Colonic mucosa (tissue), 4 donors: ENCODE data around the gene LINS1. TPM values are rescaled to one million over a fixed set of nuclear protein-coding genes. Genes with fewer than 3 reads are reported as not detected.
A peak's percentile ranks its signal among the peaks of the same experiment; 100 is the strongest.

Experiments used
- DNase-seq: peaks from one replicate; pipeline ENCODE4 v3.0.0-alpha.2; 2020
- H3K27ac ChIP-seq: fragments of 200-600 bp; one replicate; pipeline ENCODE4 v1.8.0; 2021
- H3K27me3 ChIP-seq: fragments of 200-600 bp; one replicate; pipeline ENCODE4 v1.8.0; 2021
- H3K36me3 ChIP-seq: fragments of 200-600 bp; one replicate; pipeline ENCODE4 v1.8.0; 2021
- H3K4me1 ChIP-seq: fragments of 200-600 bp; one replicate; pipeline ENCODE4 v1.8.0; 2021; ENCODE audit warnings: mild to moderate bottlenecking
- H3K4me3 ChIP-seq: fragments of 200-600 bp; one replicate; pipeline ENCODE4 v1.8.0; 2021
- H3K9ac ChIP-seq, 2 donors: one replicate each; pipeline ENCODE4 v1.7.0; 2013; ENCODE audit warnings: control low read depth in 2 of 2, low read depth in 2 of 2, low read length in 2 of 2
- H3K9me3 ChIP-seq: fragments of 200-600 bp; one replicate; pipeline ENCODE4 v1.8.0; 2021
- intact Hi-C: fragments of 100-400 bp; cut with DNase I; formaldehyde crosslinking; loops from one replicate; pipeline ENCODE4 v1.14.1; 2022
- total RNA-seq, 2 donors: library from RNA; stranded (reverse); fragmentation: NEBNext Ultra II Directional in 1 of 2; extraction: Animal tissue kit (Norgen Biotek cat#: 25700) in 1 of 2; gene quantifications; one replicate each; pipeline ENCODE4 v1.2.1, GENCODE V29; 2021
- TF ChIP-seq, protein P1 (sequence below): fragments of 200-600 bp; IDR thresholded peaks from one replicate; pipeline ENCODE4 v1.8.0; 2022; ENCODE audit warnings: antibody characterized with exemption, mild to moderate bottlenecking
- donor health status: healthy.
- donor health status: DM: no; HTN: no; CAD: no.
- donor health status: DM: no; HTN: no; CAD: no.

LINS1 gene
- total RNA-seq, 2 donors from 2014 or later = 12.6 to 14.4 TPM

DNA sequence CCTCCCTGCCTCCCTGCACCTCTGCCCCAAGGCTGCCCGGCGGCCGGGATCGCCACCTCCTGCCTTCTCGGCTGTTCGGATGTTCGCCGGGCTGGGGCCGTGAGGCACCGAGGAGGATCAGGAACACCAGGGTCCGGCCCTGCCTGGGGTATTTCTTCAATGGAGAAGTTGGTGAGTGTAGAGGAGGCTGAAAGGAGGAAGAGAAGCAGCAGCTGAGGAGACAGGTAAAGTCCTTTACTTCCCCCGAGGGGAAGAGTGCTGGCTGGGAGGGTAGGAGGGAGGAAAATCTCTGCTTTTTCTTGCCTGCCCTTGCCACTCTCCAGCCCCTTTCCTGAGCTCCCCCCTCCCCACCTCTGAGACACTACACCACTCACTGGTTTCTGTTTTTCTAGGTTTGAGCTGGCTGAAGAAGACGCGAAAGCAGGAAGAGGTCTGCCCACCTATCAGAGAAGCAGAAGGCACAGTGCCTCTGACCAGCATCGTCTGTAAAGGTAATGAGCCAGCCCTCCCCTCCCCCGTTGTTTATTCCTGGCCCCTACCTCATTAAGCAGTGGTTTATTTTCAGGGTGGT lies 924 bp upstream of the LINS1 start:
- H3K36me3 ChIP-seq = no peaks in the 10 kb centered on the region
- H3K9ac ChIP-seq = peak overlapping the region; percentile 91 to 93
- peak overlapping the region; percentile 85 for H3K27ac ChIP-seq
- peak; percentile 42 for DNase-seq
- TF ChIP-seq, protein P1, sequence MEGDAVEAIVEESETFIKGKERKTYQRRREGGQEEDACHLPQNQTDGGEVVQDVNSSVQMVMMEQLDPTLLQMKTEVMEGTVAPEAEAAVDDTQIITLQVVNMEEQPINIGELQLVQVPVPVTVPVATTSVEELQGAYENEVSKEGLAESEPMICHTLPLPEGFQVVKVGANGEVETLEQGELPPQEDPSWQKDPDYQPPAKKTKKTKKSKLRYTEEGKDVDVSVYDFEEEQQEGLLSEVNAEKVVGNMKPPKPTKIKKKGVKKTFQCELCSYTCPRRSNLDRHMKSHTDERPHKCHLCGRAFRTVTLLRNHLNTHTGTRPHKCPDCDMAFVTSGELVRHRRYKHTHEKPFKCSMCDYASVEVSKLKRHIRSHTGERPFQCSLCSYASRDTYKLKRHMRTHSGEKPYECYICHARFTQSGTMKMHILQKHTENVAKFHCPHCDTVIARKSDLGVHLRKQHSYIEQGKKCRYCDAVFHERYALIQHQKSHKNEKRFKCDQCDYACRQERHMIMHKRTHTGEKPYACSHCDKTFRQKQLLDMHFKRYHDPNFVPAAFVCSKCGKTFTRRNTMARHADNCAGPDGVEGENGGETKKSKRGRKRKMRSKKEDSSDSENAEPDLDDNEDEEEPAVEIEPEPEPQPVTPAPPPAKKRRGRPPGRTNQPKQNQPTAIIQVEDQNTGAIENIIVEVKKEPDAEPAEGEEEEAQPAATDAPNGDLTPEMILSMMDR = no peak
- no peaks in the 10 kb centered on the region for H3K9me3 ChIP-seq
- peak overlapping the region; percentile 98 for H3K4me3 ChIP-seq
- H3K27me3 ChIP-seq = no peaks in the 10 kb centered on the region
- intact Hi-C loops = no loop called here
- H3K4me1 ChIP-seq = peaks cover 15% of the 10 kb centered on the region

DNA sequence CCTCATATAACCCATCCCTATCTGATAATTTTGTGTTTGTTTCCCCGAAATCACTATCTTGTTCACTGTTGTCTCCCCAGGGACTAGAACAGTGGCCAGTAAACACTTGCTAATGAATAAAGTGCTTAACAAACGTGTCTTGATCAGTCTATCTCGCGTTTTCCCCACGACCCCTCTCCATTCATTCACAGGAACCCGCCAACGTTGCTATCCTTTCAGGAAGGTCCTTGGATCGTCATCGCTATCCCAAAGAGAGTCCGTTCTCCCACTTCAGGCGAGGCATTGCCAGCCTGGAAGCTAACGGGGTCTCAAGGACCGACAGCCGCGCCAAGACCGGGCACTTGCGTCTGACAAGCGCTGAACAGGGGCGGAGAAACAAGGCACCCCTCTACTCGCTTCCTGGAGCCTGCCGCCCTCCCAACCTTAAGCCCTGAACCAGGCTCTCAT lies 344 bp downstream of the LINS1 start:
- peak overlapping the region; percentile 92 for H3K4me3 ChIP-seq
- TF ChIP-seq, protein P1 = no peak
- no peaks in the 10 kb centered on the region for H3K36me3 ChIP-seq
- intact Hi-C loops = no loop called here
- peak overlapping the region; percentile 71 to 93 for H3K9ac ChIP-seq
- H3K27ac ChIP-seq = peak overlapping the region; percentile 74
- no peaks in the 10 kb centered on the region for H3K9me3 ChIP-seq
- H3K4me1 ChIP-seq = peaks cover 15% of the 10 kb centered on the region
- H3K27me3 ChIP-seq = no peaks in the 10 kb centered on the region
- no peak for DNase-seq

DNA sequence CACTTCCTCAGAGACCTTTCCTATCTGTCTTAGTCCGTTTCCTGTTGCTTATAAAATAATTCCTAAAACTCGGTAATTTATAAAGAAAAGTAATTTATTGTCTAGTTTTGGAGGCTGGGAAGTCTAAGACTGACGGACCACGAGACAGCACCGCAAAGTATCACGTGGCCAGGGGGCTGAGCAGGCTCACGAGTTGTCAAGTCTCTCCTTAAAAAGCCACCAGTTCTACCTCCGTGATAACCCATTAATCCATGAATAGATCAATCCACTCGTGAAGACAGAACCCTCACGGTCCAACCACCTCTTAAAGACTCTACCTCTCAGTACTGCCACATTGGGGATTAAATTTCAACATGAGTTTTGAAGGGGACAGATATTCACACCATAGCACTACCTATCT lies 821 bp downstream of the LINS1 start:
- Histone ChIP-seq H3K4me1 (peaks cover 15% of the 10 kb centered on the region), H3K4me3 (peak overlapping the region; percentile 92), H3K27ac (no peak overlapping the region), H3K9me3 (no peaks in the 10 kb centered on the region), H3K27me3 (no peaks in the 10 kb centered on the region), H3K36me3 (no peaks in the 10 kb centered on the region), H3K9ac (peak overlapping the region; percentile 71 to 93)
- intact Hi-C loops = no loop called here
- TF ChIP-seq, protein P1 = no peak
- DNase-seq = no peak

DNA sequence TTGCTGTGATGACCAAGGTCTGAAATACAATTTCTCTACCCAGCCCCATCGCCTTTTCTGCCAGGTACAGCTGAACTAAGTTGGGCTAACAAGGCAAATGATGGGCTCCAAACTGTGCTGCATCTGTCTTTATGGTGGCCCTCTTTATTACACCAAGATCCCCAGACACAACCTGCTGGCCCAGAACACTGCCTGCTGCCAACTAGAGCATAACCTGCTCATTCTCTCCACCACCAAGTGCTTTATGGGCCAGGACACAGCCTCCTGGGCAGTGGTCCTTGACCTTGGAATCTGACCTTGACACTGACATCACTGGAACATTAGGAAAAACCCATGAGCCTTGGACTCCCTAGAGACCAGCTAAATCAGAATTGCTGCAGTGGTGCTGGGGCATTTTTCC lies 3.3 kb downstream of the LINS1 start:
- peaks cover 11% of the 10 kb centered on the region for H3K4me1 ChIP-seq
- no peak for DNase-seq
- H3K27me3 ChIP-seq = no peaks in the 10 kb centered on the region
- no peak overlapping the region for H3K27ac ChIP-seq
- H3K4me3 ChIP-seq = no peak overlapping the region
- TF ChIP-seq, protein P1 = no peak
- H3K36me3 ChIP-seq = no peaks in the 10 kb centered on the region
- no peaks in the 10 kb centered on the region for H3K9me3 ChIP-seq
- intact Hi-C loops = no loop called here
- H3K9ac ChIP-seq = no peak overlapping the region

DNA sequence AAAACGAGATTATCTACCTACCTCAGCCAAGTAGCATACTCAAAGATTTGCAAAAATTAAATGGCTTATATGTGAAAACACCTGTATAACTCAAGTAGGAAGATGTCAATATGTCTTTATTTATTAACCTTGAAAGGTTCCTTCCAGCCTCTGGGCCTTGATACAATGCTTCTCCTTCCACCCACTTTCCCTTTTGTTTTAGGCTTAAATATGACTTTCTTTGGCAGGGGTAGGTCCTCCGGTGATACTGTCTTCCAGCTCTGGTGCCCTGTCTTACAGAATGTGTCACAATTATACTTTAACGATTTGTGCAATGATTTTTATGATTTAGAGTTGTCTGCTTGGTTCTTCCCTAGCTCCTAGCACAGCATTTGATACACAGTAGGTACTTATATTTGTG lies 4.1 kb downstream of the LINS1 start:
- TF ChIP-seq, protein P1 = no peak
- Histone ChIP-seq H3K9me3 (no peaks in the 10 kb centered on the region), H3K4me3 (no peak overlapping the region), H3K27ac (no peak overlapping the region), H3K27me3 (no peaks in the 10 kb centered on the region), H3K36me3 (no peaks in the 10 kb centered on the region), H3K4me1 (peaks cover 9% of the 10 kb centered on the region), H3K9ac (no peak overlapping the region)
- no peak for DNase-seq
- intact Hi-C loops = no loop called here
